Neural cell (in vitro differentiated cells): ENCODE data around the gene C2CD3.

Experiments used
- EP300 ChIP-seq: fragments of 450-650 bp; conservative IDR thresholded peaks from 2 replicates; pipeline ENCODE4 v1.6.1; 2014; ENCODE audit warnings: antibody characterized with exemption, mild to moderate bottlenecking, moderate library complexity; ENCODE audit not compliant: poor library complexity, severe bottlenecking
- EZH2 ChIP-seq: fragments of 200-600, 300-800 bp; shearing (Covaris generic), sonication (generic); IDR thresholded peaks from 2 replicates; pipeline ENCODE4 v1.6.1; 2014; ENCODE audit warnings: antibody characterized with exemption, low read length, borderline replicate concordance, mild to moderate bottlenecking; ENCODE audit not compliant: insufficient read depth, poor library complexity, severe bottlenecking
- MXI1 ChIP-seq: fragments of 450-650 bp; conservative IDR thresholded peaks from 2 replicates; pipeline ENCODE4 v1.6.1; 2014; ENCODE audit warnings: antibody characterized with exemption, mild to moderate bottlenecking; ENCODE audit not compliant: poor library complexity, severe bottlenecking
- POLR2AphosphoS5 ChIP-seq: IDR thresholded peaks from 2 replicates; pipeline ENCODE4 v1.6.1; 2012
- RAD21 ChIP-seq: fragments of 450-650 bp; conservative IDR thresholded peaks from 2 replicates; pipeline ENCODE4 v1.6.1; 2014; ENCODE audit warnings: antibody characterized with exemption, mild to moderate bottlenecking, moderate library complexity
- REST ChIP-seq: IDR thresholded peaks from 2 replicates; pipeline ENCODE4 v1.6.1; 2012; ENCODE audit warnings: borderline replicate concordance
- TAF1 ChIP-seq: IDR thresholded peaks from 2 replicates; pipeline ENCODE4 v1.6.1; 2012; ENCODE audit warnings: low read depth
- TF ChIP-seq, protein P1 (sequence below): fragments of 450-650 bp; IDR thresholded peaks from 2 replicates; pipeline ENCODE4 v1.5.1; 2014; ENCODE audit warnings: antibody characterized with exemption, mild to moderate bottlenecking, moderate library complexity; ENCODE audit not compliant: poor library complexity, severe bottlenecking

DNA sequence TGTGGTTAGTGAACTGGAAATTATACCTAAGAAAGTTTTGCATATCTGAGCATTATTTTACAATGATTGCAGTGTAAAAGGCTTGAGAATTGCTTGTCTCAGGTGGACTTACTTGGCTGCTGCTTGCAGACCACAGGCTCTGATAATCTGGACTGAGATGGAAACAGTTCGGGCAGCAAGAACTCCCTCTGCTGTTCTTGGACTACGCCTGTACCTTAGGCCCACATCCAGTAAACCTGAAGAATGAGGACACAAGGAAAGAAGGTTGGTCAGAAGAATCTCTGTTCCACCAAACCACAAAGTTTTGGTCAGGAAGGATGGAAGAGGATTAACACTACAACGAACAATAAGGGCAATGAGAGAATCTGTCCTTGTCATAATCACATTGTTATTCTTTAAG lies 80.1 kb downstream of the C2CD3 start:
- TF ChIP-seq, protein P1, sequence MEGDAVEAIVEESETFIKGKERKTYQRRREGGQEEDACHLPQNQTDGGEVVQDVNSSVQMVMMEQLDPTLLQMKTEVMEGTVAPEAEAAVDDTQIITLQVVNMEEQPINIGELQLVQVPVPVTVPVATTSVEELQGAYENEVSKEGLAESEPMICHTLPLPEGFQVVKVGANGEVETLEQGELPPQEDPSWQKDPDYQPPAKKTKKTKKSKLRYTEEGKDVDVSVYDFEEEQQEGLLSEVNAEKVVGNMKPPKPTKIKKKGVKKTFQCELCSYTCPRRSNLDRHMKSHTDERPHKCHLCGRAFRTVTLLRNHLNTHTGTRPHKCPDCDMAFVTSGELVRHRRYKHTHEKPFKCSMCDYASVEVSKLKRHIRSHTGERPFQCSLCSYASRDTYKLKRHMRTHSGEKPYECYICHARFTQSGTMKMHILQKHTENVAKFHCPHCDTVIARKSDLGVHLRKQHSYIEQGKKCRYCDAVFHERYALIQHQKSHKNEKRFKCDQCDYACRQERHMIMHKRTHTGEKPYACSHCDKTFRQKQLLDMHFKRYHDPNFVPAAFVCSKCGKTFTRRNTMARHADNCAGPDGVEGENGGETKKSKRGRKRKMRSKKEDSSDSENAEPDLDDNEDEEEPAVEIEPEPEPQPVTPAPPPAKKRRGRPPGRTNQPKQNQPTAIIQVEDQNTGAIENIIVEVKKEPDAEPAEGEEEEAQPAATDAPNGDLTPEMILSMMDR, result no peak
- no peak for TF ChIP-seq EP300
- TF ChIP-seq TAF1, result no peak
- no peak for TF ChIP-seq POLR2AphosphoS5
- no peak for TF ChIP-seq RAD21
- no peak for TF ChIP-seq REST
- TF ChIP-seq MXI1, result no peak
- no peak for TF ChIP-seq EZH2
